K562 treated with DMSO at 1 percent for 24 hours (cell line): ENCODE results near the gene TRMT13. TPM values are rescaled to one million over a fixed set of nuclear protein-coding genes. Genes with fewer than 3 reads are reported as not detected.

ENCODE experiments used
- total RNA-seq: library from RNA; unstranded; fragments of 300-600 nt; gene quantifications from 2 replicates; pipeline ENCODE4 v1.2.3, GENCODE V29; 2022; ENCODE audit warnings: low read depth; ENCODE audit not compliant: insufficient read depth

TRMT13 gene
- 5.5 and 5.8 TPM in 2 replicates for total RNA-seq

DNA sequence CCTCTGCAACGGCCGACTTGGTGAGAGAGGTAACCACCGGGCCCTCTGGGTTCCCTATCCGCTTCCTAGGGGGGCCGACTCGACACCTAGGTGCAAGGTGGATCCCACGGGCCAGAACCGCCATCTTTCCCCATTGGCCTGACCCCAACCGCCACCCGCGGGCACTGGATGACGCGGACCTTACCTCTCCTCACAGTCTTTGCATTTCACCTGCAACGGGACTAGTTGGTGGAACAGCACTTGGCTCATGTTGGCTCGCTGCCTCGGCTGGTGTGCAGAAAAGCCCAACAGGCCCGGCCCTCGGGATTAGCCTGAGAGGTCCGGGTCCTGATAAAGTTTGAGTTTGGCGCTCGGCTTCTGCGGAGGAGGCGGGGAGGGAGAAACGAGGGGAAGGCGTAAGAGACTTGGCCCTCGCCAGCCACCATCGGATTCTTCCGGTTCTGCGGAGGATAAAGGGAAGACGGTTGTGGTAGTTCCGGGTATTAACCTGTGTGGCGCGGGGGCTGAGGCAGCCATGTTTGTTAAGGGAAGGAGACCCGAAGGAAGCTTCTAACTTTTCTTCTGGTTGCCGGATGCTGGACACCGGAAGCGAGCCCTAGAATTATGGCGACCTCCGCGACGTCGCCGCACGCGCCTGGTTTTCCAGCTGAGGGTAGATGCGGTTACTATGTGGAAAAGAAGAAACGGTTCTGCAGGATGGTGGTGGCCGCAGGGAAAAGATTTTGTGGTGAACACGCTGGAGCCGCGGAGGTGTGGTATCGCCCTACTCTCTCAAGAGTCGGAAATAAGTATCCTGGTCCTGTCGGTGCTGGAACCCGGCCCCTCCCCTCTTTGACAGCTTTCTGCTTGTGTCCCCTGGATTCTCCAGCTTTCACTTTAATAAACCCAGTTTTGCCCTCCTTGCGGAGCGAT, at the start of gene TRMT13, which contains the start of gene SASS6:
TSS of gene TRMT13 (plus strand) at position 598 of the 912 bp plus-strand sequence. CDS start at position 604, 6 bp downstream.
TSS of gene SASS6 (minus strand) at position 365 of the 912 bp plus-strand sequence. CDS start at position 249, 116 bp downstream.

DNA sequence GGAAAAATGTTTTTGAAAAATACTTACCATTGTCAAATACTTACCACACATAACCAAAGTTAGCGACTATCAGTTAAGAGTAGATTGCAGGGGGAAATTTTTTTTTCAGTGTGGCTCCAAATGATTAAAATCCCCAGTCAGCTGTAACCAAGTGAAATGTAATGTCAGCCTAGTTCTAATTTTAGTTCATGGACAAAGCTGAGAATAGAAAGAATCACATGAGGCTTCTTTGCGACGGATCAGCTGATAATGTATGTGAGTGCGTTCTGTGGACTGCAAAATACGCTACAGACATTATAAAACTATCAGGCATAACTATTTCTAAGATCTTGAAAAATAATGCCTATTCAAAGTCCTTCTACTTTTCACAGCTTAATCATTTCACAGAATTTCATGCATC, 45.1 kb downstream of the TRMT13 start, which contains the start of gene LRRC39:
TSS of gene LRRC39 (minus strand) at position 166 of the 400 bp plus-strand sequence. CDS start 9,740 bp downstream, outside the sequence.

Other genes starting within 250 kb of the TRMT13 start
- 7.7 and 9.6 TPM in 2 replicates for gene SLC35A3, start 163.2 kb upstream of the TRMT13 start, total RNA-seq
- gene SASS6, start 233 bp upstream of the TRMT13 start, total RNA-seq = 5.0 and 7.8 TPM in 2 replicates
- gene LRRC39, start 45.1 kb downstream of the TRMT13 start, total RNA-seq = 0.28 and 0.86 TPM in 2 replicates
- 1.4 and 2.4 TPM in 2 replicates for gene DBT, start 116.7 kb downstream of the TRMT13 start, total RNA-seq
- 27.5 and 29.6 TPM in 2 replicates for gene RTCA, start 133.1 kb downstream of the TRMT13 start, total RNA-seq
- 8.7 and 11.3 TPM in 2 replicates for gene CDC14A, start 219.3 kb downstream of the TRMT13 start, total RNA-seq